B cell (primary cell): ENCODE data around the gene AIG1.

Source experiments
- EZH2 ChIP-seq: IDR thresholded peaks from 2 replicates; pipeline ENCODE4 v1.6.1; 2012; ENCODE audit warnings: borderline replicate concordance, low read depth, mild to moderate bottlenecking, moderate library complexity, low read length; ENCODE audit not compliant: insufficient read depth, poor library complexity, severe bottlenecking
- TF ChIP-seq, protein P1 (sequence below): fragments of 200-600 bp; IDR thresholded peaks from one replicate; pipeline ENCODE4 v1.8.0; 2022; ENCODE audit warnings: antibody characterized with exemption, mild to moderate bottlenecking

DNA sequence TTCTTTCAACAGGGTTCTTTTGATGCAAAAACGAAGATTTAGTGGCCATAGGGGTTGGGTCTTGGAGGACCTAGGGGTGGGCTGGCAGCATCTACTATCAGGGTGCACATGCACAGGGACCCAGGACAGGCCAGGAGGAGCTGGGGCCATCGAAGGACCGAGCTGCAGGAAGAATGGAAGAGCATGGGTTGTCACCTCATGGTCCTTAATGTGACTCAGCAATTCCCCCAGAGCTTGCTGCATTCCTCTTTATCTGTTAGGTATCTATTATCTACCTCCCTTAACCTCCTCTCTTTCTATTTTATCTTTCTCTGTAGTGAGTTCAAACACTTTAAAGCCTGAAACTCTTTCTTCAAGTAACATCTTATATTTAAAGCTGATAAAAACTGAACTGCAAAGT lies 167.0 kb downstream of the AIG1 start:
- TF ChIP-seq, protein P1, sequence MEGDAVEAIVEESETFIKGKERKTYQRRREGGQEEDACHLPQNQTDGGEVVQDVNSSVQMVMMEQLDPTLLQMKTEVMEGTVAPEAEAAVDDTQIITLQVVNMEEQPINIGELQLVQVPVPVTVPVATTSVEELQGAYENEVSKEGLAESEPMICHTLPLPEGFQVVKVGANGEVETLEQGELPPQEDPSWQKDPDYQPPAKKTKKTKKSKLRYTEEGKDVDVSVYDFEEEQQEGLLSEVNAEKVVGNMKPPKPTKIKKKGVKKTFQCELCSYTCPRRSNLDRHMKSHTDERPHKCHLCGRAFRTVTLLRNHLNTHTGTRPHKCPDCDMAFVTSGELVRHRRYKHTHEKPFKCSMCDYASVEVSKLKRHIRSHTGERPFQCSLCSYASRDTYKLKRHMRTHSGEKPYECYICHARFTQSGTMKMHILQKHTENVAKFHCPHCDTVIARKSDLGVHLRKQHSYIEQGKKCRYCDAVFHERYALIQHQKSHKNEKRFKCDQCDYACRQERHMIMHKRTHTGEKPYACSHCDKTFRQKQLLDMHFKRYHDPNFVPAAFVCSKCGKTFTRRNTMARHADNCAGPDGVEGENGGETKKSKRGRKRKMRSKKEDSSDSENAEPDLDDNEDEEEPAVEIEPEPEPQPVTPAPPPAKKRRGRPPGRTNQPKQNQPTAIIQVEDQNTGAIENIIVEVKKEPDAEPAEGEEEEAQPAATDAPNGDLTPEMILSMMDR, result no peak
- no peak for TF ChIP-seq EZH2
